ENCODE measurements around the gene NDUFAF5.

DNA sequence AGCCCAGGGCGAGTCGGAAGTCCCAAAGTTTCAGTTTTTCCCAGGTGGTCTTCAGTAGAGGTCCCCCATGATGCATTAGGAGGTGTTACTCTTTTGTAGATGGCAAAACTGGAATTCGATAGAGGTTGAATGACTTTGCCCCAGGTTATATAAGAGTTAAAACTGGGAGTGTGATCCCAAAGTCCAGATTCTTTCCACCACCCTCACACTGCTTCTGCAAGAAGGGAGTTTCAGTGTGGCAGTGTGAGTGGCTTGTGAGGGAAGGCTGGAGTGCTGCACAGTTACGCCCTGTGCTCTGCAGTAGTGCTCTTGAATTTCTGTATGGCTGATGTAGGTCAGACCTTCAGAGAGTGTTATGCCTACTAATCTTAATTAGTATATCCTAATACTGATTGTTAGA is 29.8 kb downstream of the NDUFAF5 start:
- TF ChIP-seq, protein P1, sequence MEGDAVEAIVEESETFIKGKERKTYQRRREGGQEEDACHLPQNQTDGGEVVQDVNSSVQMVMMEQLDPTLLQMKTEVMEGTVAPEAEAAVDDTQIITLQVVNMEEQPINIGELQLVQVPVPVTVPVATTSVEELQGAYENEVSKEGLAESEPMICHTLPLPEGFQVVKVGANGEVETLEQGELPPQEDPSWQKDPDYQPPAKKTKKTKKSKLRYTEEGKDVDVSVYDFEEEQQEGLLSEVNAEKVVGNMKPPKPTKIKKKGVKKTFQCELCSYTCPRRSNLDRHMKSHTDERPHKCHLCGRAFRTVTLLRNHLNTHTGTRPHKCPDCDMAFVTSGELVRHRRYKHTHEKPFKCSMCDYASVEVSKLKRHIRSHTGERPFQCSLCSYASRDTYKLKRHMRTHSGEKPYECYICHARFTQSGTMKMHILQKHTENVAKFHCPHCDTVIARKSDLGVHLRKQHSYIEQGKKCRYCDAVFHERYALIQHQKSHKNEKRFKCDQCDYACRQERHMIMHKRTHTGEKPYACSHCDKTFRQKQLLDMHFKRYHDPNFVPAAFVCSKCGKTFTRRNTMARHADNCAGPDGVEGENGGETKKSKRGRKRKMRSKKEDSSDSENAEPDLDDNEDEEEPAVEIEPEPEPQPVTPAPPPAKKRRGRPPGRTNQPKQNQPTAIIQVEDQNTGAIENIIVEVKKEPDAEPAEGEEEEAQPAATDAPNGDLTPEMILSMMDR (IDR thresholded peaks at IDR 0.05): no peak
- TF ChIP-seq ZFX (IDR thresholded peaks at IDR 0.05; ENCODE audit: borderline replicate concordance): no peak
